HEK293 (cell line): Measurements from ENCODE around the gene EPO.

Experiments
- GLIS2 ChIP-seq: fragments of 450-650 bp; formaldehyde crosslinking; IDR thresholded peaks from 2 replicates; pipeline ENCODE4 v1.5.1; 2016; ENCODE audit warnings: missing biosample characterization, missing genetic modification characterization
- HOXD13 ChIP-seq: sonication (generic); formaldehyde crosslinking; IDR thresholded peaks from 2 replicates; pipeline ENCODE4 v1.8.0; 2022; ENCODE audit warnings: missing genetic modification reagents, borderline replicate concordance
- IKZF3 ChIP-seq: fragments of 450-650 bp; IDR thresholded peaks from 2 replicates; pipeline ENCODE4 v1.5.0; 2018; ENCODE audit warnings: missing biosample characterization, mild to moderate bottlenecking, missing genetic modification characterization, moderate library complexity
- KLF7 ChIP-seq: fragments of 450-650 bp; formaldehyde crosslinking; IDR thresholded peaks from 2 replicates; pipeline ENCODE4 v1.5.1; 2016; ENCODE audit warnings: missing biosample characterization, missing genetic modification characterization, borderline replicate concordance
- PRDM1 ChIP-seq: fragments of 450-650 bp; formaldehyde crosslinking; IDR thresholded peaks from 2 replicates; pipeline ENCODE4; 2016; ENCODE audit warnings: missing biosample characterization, missing genetic modification characterization
- REST ChIP-seq: fragments of 450-650 bp; formaldehyde crosslinking; IDR thresholded peaks from 2 replicates; pipeline ENCODE4 v1.5.1; 2016; ENCODE audit warnings: missing biosample characterization, missing genetic modification characterization
- ZBTB1 ChIP-seq: fragments of 450-650 bp; formaldehyde crosslinking; IDR thresholded peaks from 2 replicates; pipeline ENCODE4 v1.5.1; 2016; ENCODE audit warnings: missing biosample characterization, missing genetic modification characterization
- ZBTB48 ChIP-seq: fragments of 450-650 bp; formaldehyde crosslinking; IDR thresholded peaks from 2 replicates; pipeline ENCODE4 v1.5.1; 2016; ENCODE audit warnings: missing biosample characterization, missing genetic modification characterization
- ZFP3 ChIP-seq: fragments of 450-650 bp; formaldehyde crosslinking; IDR thresholded peaks from 2 replicates; pipeline ENCODE4 v1.5.1; 2016; ENCODE audit warnings: low read depth, missing biosample characterization, missing genetic modification characterization
- ZNF112 ChIP-seq: fragments of 450-650 bp; formaldehyde crosslinking; IDR thresholded peaks from 2 replicates; pipeline ENCODE4 v1.5.0; 2017; ENCODE audit warnings: missing biosample characterization, missing genetic modification characterization
- ZNF138 ChIP-seq: fragments of 450-650 bp; formaldehyde crosslinking; IDR thresholded peaks from 2 replicates; pipeline ENCODE4 v1.5.1; 2016; ENCODE audit warnings: missing biosample characterization, missing genetic modification characterization, borderline replicate concordance
- ZNF140 ChIP-seq: fragments of 450-650 bp; formaldehyde crosslinking; IDR thresholded peaks from 2 replicates; pipeline ENCODE4 v1.5.1; 2016; ENCODE audit warnings: missing biosample characterization, missing genetic modification characterization
- ZNF16 ChIP-seq: fragments of 450-650 bp; formaldehyde crosslinking; IDR thresholded peaks from 2 replicates; pipeline ENCODE4 v1.5.1; 2016; ENCODE audit warnings: low read depth, missing biosample characterization, missing genetic modification characterization
- ZNF169 ChIP-seq: fragments of 450-650 bp; formaldehyde crosslinking; IDR thresholded peaks from 2 replicates; pipeline ENCODE4 v1.5.1; 2016; ENCODE audit warnings: missing biosample characterization, missing genetic modification characterization
- ZNF202 ChIP-seq: fragments of 450-650 bp; formaldehyde crosslinking; IDR thresholded peaks from 2 replicates; pipeline ENCODE4 v1.5.1; 2016; ENCODE audit warnings: missing biosample characterization, missing genetic modification characterization, borderline replicate concordance
- ZNF221 ChIP-seq: fragments of 450-650 bp; formaldehyde crosslinking; IDR thresholded peaks from 2 replicates; pipeline ENCODE4 v1.5.1; 2017; ENCODE audit warnings: missing biosample characterization, missing genetic modification characterization, borderline replicate concordance
- ZNF223 ChIP-seq: fragments of 450-650 bp; formaldehyde crosslinking; IDR thresholded peaks from 2 replicates; pipeline ENCODE4 v1.5.1; 2016; ENCODE audit warnings: missing biosample characterization, missing genetic modification characterization
- ZNF248 ChIP-seq: fragments of 450-650 bp; formaldehyde crosslinking; IDR thresholded peaks from 2 replicates; pipeline ENCODE4 v1.5.1; 2017; ENCODE audit warnings: missing biosample characterization, missing genetic modification characterization
- ZNF302 ChIP-seq: fragments of 450-650 bp; formaldehyde crosslinking; IDR thresholded peaks from 2 replicates; pipeline ENCODE4 v1.5.1; 2016; ENCODE audit warnings: missing biosample characterization, missing genetic modification characterization, low read depth
- ZNF37A ChIP-seq: fragments of 450-650 bp; IDR thresholded peaks from 2 replicates; pipeline ENCODE4 v1.5.1; 2018; ENCODE audit warnings: missing biosample characterization, missing genetic modification characterization
- ZNF423 ChIP-seq: fragments of 450-650 bp; formaldehyde crosslinking; IDR thresholded peaks from 2 replicates; pipeline ENCODE4 v1.5.1; 2016; ENCODE audit warnings: missing biosample characterization, missing genetic modification characterization
- ZNF510 ChIP-seq: fragments of 450-650 bp; formaldehyde crosslinking; IDR thresholded peaks from 2 replicates; pipeline ENCODE4 v1.5.1; 2018; ENCODE audit warnings: mild to moderate bottlenecking, missing genetic modification characterization, missing biosample characterization; ENCODE audit not compliant: insufficient replicate concordance
- ZNF544 ChIP-seq: fragments of 450-650 bp; formaldehyde crosslinking; IDR thresholded peaks from 2 replicates; pipeline ENCODE4 v1.5.0; 2017; ENCODE audit warnings: missing biosample characterization, missing genetic modification characterization
- ZNF548 ChIP-seq: fragments of 450-650 bp; formaldehyde crosslinking; IDR thresholded peaks from 2 replicates; pipeline ENCODE4 v1.5.1; 2016; ENCODE audit warnings: missing biosample characterization, missing genetic modification characterization
- ZNF580 ChIP-seq: fragments of 450-650 bp; formaldehyde crosslinking; IDR thresholded peaks from 2 replicates; pipeline ENCODE4 v1.5.1; 2016; ENCODE audit warnings: missing biosample characterization, missing genetic modification characterization
- ZNF596 ChIP-seq: fragments of 450-650 bp; IDR thresholded peaks from 2 replicates; pipeline ENCODE4 v1.5.0; 2018; ENCODE audit warnings: missing biosample characterization, mild to moderate bottlenecking, missing genetic modification characterization, moderate library complexity
- ZNF623 ChIP-seq: fragments of 450-650 bp; formaldehyde crosslinking; IDR thresholded peaks from 2 replicates; pipeline ENCODE4 v1.5.1; 2016; ENCODE audit warnings: missing biosample characterization, missing genetic modification characterization
- ZNF624 ChIP-seq: fragments of 450-650 bp; formaldehyde crosslinking; IDR thresholded peaks from 2 replicates; pipeline ENCODE4 v1.5.1; 2017; ENCODE audit warnings: missing biosample characterization, missing genetic modification characterization
- ZNF837 ChIP-seq: fragments of 450-650 bp; formaldehyde crosslinking; IDR thresholded peaks from 2 replicates; pipeline ENCODE4 v1.5.1; 2016; ENCODE audit warnings: missing biosample characterization, missing genetic modification characterization
- TF ChIP-seq, protein P1 (sequence below): fragments of 450-650 bp; formaldehyde crosslinking; IDR thresholded peaks from 2 replicates; pipeline ENCODE4 v1.5.1; 2017; ENCODE audit warnings: missing biosample characterization, missing genetic modification characterization
- TF ChIP-seq, protein P2 (sequence below): fragments of 450-650 bp; formaldehyde crosslinking; IDR thresholded peaks from 2 replicates; pipeline ENCODE4 v1.5.1; 2016; ENCODE audit warnings: missing biosample characterization, missing genetic modification characterization
- TF ChIP-seq, protein P3 (sequence below): fragments of 450-650 bp; formaldehyde crosslinking; IDR thresholded peaks from 2 replicates; pipeline ENCODE4 v1.5.1; 2016; ENCODE audit warnings: missing biosample characterization, missing genetic modification characterization

EPO gene

DNA sequence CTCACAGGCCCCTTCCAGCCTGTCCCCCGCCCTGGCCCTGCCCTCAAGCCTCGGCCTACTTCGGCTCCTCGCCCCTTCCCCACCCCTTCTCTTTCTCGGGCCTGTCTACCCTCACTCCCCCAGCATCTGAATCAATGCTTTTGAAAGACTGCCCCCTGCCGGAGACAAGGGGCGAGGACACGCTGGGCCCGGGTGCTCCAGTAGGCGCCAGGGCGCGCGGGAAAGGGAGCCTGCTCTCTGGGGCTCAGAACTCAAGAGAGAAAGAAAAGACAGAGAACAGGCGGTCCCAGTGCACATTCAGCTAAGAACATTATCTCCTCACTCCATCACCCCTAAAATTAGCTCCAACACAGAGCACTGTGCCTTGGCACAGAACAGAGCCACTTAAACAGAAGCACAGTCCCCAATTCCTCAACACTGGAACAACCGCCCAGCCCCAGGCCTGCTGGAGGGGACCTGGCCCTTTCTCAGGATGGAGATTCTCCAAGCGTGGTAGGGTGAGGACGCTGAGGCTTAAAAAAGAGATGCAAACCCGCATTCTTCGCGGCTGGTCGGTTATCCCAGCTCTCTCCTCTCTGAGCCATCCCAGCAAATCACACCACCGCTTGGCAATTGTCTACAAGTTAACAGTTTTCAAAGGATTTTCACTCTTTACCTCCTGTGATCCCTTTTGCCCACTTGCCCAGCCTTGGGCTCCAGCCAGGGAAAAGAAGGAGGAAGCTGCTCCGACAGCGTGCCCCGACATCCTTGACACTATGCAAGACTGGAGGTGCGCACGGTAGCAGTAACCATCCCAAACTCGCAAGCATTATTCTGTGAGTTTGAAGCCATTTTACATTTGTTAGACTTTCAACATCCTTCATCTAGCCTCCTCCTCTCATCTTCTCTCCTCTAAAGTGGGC lies 28.3 kb upstream of the EPO start (continued):
- TF ChIP-seq REST (tag by site-specific recombination) (no peak), ZBTB1 (tag by site-specific recombination) (no peak), ZNF544 (no peak), ZNF223 (tag by site-specific recombination) (no peak), PRDM1 (tag by site-specific recombination) (0 out of 2 replicates have a peak, but pooled peaks have one; percentile 48), ZNF221 (tag by site-specific recombination) (no peak), ZNF37A (no peak), ZNF202 (tag by site-specific recombination) (no peak), HOXD13 (CRISPR knock-in tag) (no peak), ZNF596 (tag by site-specific recombination) (no peak), ZNF510 (tag by site-specific recombination) (no peak), KLF7 (no peak), ZNF423 (no peak), ZNF16 (tag by site-specific recombination) (no peak), ZNF169 (tag by site-specific recombination) (no peak), ZNF624 (no peak), ZNF302 (tag by site-specific recombination) (no peak), ZNF138 (tag by site-specific recombination) (no peak), ZNF837 (tag by site-specific recombination) (no peak), ZNF623 (tag by site-specific recombination) (no peak), ZNF580 (tag by site-specific recombination) (no peak), ZNF548 (tag by site-specific recombination) (no peak), IKZF3 (tag by site-specific recombination) (no peak), GLIS2 (no peak), ZNF112 (tag by site-specific recombination) (no peak), ZFP3 (tag by site-specific recombination) (no peak), ZNF140 (tag by site-specific recombination) (no peak), ZNF248 (tag by site-specific recombination) (no peak), ZBTB48 (tag by site-specific recombination) (peak; percentile 58)
- TF ChIP-seq, protein P1, sequence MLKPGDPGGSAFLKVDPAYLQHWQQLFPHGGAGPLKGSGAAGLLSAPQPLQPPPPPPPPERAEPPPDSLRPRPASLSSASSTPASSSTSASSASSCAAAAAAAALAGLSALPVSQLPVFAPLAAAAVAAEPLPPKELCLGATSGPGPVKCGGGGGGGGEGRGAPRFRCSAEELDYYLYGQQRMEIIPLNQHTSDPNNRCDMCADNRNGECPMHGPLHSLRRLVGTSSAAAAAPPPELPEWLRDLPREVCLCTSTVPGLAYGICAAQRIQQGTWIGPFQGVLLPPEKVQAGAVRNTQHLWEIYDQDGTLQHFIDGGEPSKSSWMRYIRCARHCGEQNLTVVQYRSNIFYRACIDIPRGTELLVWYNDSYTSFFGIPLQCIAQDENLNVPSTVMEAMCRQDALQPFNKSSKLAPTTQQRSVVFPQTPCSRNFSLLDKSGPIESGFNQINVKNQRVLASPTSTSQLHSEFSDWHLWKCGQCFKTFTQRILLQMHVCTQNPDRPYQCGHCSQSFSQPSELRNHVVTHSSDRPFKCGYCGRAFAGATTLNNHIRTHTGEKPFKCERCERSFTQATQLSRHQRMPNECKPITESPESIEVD (tag by site-specific recombination) = no peak
- TF ChIP-seq, protein P2, sequence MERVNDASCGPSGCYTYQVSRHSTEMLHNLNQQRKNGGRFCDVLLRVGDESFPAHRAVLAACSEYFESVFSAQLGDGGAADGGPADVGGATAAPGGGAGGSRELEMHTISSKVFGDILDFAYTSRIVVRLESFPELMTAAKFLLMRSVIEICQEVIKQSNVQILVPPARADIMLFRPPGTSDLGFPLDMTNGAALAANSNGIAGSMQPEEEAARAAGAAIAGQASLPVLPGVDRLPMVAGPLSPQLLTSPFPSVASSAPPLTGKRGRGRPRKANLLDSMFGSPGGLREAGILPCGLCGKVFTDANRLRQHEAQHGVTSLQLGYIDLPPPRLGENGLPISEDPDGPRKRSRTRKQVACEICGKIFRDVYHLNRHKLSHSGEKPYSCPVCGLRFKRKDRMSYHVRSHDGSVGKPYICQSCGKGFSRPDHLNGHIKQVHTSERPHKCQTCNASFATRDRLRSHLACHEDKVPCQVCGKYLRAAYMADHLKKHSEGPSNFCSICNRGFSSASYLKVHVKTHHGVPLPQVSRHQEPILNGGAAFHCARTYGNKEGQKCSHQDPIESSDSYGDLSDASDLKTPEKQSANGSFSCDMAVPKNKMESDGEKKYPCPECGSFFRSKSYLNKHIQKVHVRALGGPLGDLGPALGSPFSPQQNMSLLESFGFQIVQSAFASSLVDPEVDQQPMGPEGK = peak; percentile 76
- TF ChIP-seq, protein P3, sequence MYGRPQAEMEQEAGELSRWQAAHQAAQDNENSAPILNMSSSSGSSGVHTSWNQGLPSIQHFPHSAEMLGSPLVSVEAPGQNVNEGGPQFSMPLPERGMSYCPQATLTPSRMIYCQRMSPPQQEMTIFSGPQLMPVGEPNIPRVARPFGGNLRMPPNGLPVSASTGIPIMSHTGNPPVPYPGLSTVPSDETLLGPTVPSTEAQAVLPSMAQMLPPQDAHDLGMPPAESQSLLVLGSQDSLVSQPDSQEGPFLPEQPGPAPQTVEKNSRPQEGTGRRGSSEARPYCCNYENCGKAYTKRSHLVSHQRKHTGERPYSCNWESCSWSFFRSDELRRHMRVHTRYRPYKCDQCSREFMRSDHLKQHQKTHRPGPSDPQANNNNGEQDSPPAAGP (tag by site-specific recombination) = peak; percentile 26; the same call in 1 of the 2 replicates
